Immature natural killer cell (primary cell): ENCODE data around the gene DCN. TPM values are rescaled to one million over a fixed set of nuclear protein-coding genes. Genes with fewer than 3 reads are reported as not detected.

Experiments used
- DNase-seq, 3 donors: peaks; one replicate each; pipeline ENCODE4 v3.0.0; 2022; ENCODE audit warnings: mixed read lengths in 1 of 3
- H3K27ac Mint-ChIP-seq, 6 donors: one replicate each; pipeline ENCODE4 v1.8.0; 2020; ENCODE audit warnings: mixed read lengths in 6 of 6, mild to moderate bottlenecking in 5 of 6, inconsistent platforms in 4 of 6, moderate library complexity in 3 of 6
- H3K27me3 Mint-ChIP-seq, 3 donors: one replicate each; pipeline ENCODE4 v1.8.0; 2020 to 2021; ENCODE audit warnings: low read depth in 3 of 3, mild to moderate bottlenecking in 3 of 3, mixed read lengths in 3 of 3, moderate library complexity in 3 of 3, inconsistent platforms in 1 of 3
- H3K36me3 Mint-ChIP-seq, 3 donors: one replicate each; pipeline ENCODE4 v1.8.0; 2020; ENCODE audit warnings: mixed read lengths in 3 of 3, inconsistent platforms in 2 of 3, mild to moderate bottlenecking in 2 of 3
- H3K4me1 Mint-ChIP-seq, 2 donors: one replicate each; pipeline ENCODE4 v1.8.0; 2020; ENCODE audit warnings: inconsistent platforms in 2 of 2, mild to moderate bottlenecking in 2 of 2, mixed read lengths in 2 of 2, moderate library complexity in 1 of 2
- H3K4me3 Mint-ChIP-seq, 5 donors: one replicate each; pipeline ENCODE4 v1.8.0; 2020; ENCODE audit warnings: mild to moderate bottlenecking in 5 of 5, mixed read lengths in 5 of 5, inconsistent platforms in 3 of 5, moderate library complexity in 3 of 5
- H3K9me3 Mint-ChIP-seq, 6 donors: one replicate each; pipeline ENCODE4 v1.8.0; 2020; ENCODE audit warnings: mild to moderate bottlenecking in 6 of 6, mixed read lengths in 6 of 6, inconsistent platforms in 4 of 6, moderate library complexity in 3 of 6
- polyA plus RNA-seq, 3 donors: library from polyadenylated mRNA; unstranded; fragments of 300-500 nt; fragmentation: Illumina TruSeq; gene quantifications; one replicate each; pipeline ENCODE4 v1.2.3, GENCODE V29; 2021

Gene DCN
- polyA plus RNA-seq, 3 donors from 2014 or later: not detected

DNA sequence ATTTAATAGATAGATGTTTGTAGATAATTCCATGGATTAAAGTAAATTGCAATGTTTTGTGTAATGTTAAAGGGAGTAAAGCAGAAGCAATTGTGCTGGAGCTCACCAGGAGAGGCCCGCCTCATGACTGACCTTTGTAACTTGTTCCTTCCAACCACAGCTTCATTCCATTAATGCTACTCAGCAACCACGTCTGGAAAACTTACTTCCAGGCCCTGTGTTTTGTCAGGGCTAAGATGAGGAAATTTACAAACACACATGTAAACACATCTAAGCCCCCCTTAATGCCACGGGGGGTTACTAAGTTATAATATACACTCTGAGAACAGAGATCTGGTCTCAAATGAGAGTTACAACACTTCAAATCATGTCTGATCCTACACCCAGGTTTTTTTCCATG, 83.7 kb downstream of the DCN start:
- no peak overlapping the region for H3K27ac Mint-ChIP-seq
- H3K36me3 Mint-ChIP-seq: no peaks in the 10 kb centered on the region
- no peak overlapping the region for H3K4me3 Mint-ChIP-seq
- no peak for DNase-seq
- peaks cover 0 to 3% (median 0%) of the 10 kb centered on the region in 3 donors for H3K27me3 Mint-ChIP-seq
- no peaks in the 10 kb centered on the region for H3K4me1 Mint-ChIP-seq
- H3K9me3 Mint-ChIP-seq: peaks cover 0 to 3% (median 0%) of the 10 kb centered on the region in 6 donors

DNA sequence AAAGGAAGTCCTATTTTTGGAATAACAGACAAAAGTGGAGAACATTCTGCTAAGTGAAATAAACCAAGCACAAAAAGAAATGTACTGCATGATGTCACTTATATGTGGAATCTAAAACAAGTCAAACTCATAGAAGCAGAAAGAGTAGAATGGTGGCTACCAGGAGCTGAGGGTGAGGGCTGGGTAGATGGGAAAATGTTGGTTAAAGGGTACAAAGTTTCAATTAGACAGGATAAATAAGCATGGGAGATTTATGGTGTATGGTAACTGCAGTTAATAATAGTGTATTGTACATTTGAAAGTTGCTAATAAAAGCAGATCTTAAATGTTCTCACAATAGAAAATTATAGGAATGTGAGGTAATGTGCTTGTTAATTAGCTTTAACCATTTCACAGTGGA, 84.2 kb downstream of the DCN start:
- Mint-ChIP-seq H3K36me3 (no peaks in the 10 kb centered on the region), H3K4me1 (no peaks in the 10 kb centered on the region), H3K27ac (no peak overlapping the region)

DNA sequence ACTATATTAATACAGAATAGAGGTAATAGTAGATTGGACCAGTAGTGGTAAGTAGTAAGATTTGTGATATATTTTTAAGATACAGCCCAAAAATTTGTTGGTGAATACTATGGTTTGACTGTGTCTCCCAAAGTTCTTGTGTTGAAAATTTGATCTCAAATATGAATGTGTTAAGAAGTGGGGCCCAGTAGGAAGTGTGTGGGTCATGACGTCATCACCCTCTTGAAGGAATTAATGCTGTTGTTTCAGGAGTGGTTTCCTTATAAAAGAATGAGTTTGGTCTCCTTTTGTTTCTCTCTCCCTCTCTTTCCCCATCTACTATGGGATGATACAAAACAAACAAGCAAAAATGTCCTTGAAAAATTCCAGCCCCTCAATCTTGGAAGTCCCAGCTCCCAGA, 87.7 kb downstream of the DCN start:
- Mint-ChIP-seq H3K9me3 (peaks cover 8 to 12% (median 10%) of the 10 kb centered on the region in 6 donors), H3K4me1 (no peaks in the 10 kb centered on the region), H3K27ac (no peak overlapping the region), H3K36me3 (no peaks in the 10 kb centered on the region), H3K27me3 (peaks cover 0 to 3% (median 0%) of the 10 kb centered on the region in 3 donors), H3K4me3 (no peak overlapping the region)
- DNase-seq: no peak

More for the DNA sequence above, 84.2 kb downstream of the DCN start:
- peaks cover 0 to 3% (median 0%) of the 10 kb centered on the region in 3 donors for H3K27me3 Mint-ChIP-seq
- DNase-seq: no peak
- H3K4me3 Mint-ChIP-seq: no peak overlapping the region
- H3K9me3 Mint-ChIP-seq: peaks cover 0 to 3% (median 0%) of the 10 kb centered on the region in 6 donors

- Mint-ChIP-seq H3K27me3 (peaks cover 0 to 3% (median 0%) of the 10 kb centered on the region in 3 donors), H3K36me3 (no peaks in the 10 kb centered on the region), H3K4me3 (no peak overlapping the region), H3K4me1 (no peaks in the 10 kb centered on the region), H3K9me3 (peaks cover 11 to 20% (median 17%) of the 10 kb centered on the region in 6 donors), H3K27ac (no peak overlapping the region)
- DNase-seq: no peak
Observed at GRCh38 chr12:91094032-91094662, 88.5 kb downstream of the DCN start.

- no peak overlapping the region for H3K27ac Mint-ChIP-seq
- H3K4me1 Mint-ChIP-seq: no peaks in the 10 kb centered on the region
- no peaks in the 10 kb centered on the region for H3K36me3 Mint-ChIP-seq
- peaks cover 0 to 3% (median 0%) of the 10 kb centered on the region in 3 donors for H3K27me3 Mint-ChIP-seq
- H3K9me3 Mint-ChIP-seq: peaks cover 11 to 28% (median 20%) of the 10 kb centered on the region in 6 donors
- no peak overlapping the region for H3K4me3 Mint-ChIP-seq
- DNase-seq: no peak
Observed at GRCh38 chr12:91093341-91093740, 89.3 kb downstream of the DCN start.

DNA sequence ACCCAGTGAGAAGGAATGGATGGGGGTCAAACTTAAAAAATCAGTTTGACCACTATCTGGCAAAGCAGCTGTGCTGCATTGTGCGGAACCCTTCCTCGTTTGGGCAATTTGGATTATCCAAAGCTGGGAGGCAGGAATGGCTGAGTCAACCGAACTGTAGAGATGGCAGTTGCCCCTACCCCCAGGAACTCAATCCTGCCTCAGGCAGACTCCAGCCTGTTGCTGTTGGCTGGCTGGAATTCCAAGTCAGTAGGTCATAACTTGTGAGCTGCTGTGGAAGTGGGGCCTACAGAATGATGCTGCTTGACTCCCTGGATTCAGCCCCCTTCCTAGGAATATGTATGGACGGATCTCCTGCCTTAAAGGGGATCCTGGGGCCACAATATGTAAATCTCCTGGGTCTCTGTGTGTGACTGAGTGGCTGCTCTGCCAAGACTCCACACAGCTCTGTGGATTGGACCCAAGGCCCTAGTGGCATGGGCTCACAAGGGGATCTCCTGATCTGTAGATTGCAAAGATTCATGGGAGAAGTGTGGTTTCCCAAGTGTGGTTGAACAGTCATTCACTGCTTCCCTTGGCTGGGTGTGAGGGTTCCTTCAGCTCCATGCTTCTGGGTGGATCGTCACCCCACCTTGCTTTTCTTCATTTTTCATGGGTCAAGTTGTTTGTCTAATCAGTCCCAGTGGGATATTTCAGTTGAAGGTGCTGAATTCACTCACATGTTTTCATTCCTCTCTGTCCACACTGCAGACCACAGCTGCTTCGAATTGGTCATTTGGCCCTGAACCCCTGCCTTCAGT, 90.5 kb downstream of the DCN start:
- Mint-ChIP-seq H3K36me3 (no peaks in the 10 kb centered on the region), H3K27ac (no peak overlapping the region), H3K4me3 (no peak overlapping the region), H3K9me3 (peaks cover 16 to 28% (median 23%) of the 10 kb centered on the region in 6 donors), H3K27me3 (peaks cover 0 to 3% (median 0%) of the 10 kb centered on the region in 3 donors), H3K4me1 (no peaks in the 10 kb centered on the region)
- no peak for DNase-seq

Other genes starting within 250 kb of the DCN start
- not detected for gene CCER1, start 227.6 kb downstream of the DCN start, polyA plus RNA-seq
- gene EPYC, start 177.8 kb downstream of the DCN start, polyA plus RNA-seq: not detected
- gene KERA, start 124.8 kb downstream of the DCN start, polyA plus RNA-seq: not detected
- not detected for gene LUM, start 71.3 kb downstream of the DCN start, polyA plus RNA-seq